Adrenal gland (tissue), 5 donors: ENCODE results near the gene GSE1.
"Not testable (repeated sequence)": the region's sequence is repeated elsewhere in the genome, so short reads cannot be mapped to it uniquely, and the experiment has no call there.

Experiments used
- CTCF ChIP-seq, 6 experiments: fragments of 450-650 bp in 4 of 6; fragments of 200-600 bp in 2 of 6; sonication (generic) in 1 of 6; IDR thresholded peaks; 1 replicate in 5 of 6; 2 replicates in 1 of 6; pipeline versions ENCODE4 v1.5.1 to v1.8.0; 2016 to 2021; ENCODE audit warnings: antibody characterized with exemption in 6 of 6, mild to moderate bottlenecking in 2 of 6, moderate library complexity in 1 of 6
- POLR2A ChIP-seq, 2 donors: fragments of 450-650 bp; IDR thresholded peaks; one replicate each; pipeline ENCODE4 v1.6.1; 2017; ENCODE audit warnings: antibody characterized with exemption in 2 of 2, mild to moderate bottlenecking in 2 of 2, moderate library complexity in 1 of 2
- donor health status: DM: no; HTN: no; CAD: no.

DNA sequence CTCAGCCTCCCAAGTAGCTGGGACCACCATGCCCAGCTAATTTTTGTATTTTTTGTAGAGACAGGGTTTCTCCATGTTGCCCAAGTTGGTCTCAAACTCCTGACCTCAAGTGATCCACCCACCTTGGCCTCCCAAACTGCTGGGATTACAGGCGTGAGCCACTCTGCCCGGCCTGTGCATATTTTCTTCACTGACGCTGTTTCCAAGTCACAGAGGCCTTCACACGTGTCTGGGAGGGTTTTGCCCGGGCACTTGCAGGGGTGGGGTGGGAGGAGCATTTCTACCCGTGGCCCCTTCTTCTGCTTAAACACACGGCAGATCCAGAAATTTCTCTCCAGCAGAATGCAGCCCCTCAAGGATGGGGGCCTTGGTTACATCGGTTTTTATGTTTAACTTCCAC is 20.8 kb upstream of the GSE1 start:
- TF ChIP-seq CTCF, POLR2A (IDR thresholded peaks at IDR 0.05): not testable (repeated sequence)
